ENCODE results near the gene OTOGL. TPM values are rescaled to one million over a fixed set of nuclear protein-coding genes. Genes with fewer than 3 reads are reported as not detected.

OTOGL gene
- total and polyA plus RNA-seq, 7 donors, result 0.03 to 0.30 (median 0.07) TPM; not detected in 2

- ATAC-seq (no peak), DNase-seq (no peak)
- Histone ChIP-seq H3K4me3 (no peak overlapping the region), H3K27ac (no peak overlapping the region), H3K4me1 (no peaks in the 10 kb centered on the region), H3K27me3 (ENCODE audit: insufficient read depth in 3 of 3, low read length in 2 of 3) (no peaks in the 10 kb centered on the region), H3K36me3 (ENCODE audit: insufficient read depth in 1 of 2, low read depth in 1 of 2) (no peaks in the 10 kb centered on the region), H3K9me3 (no peaks in the 10 kb centered on the region)
- WGBS, 3 donors, result 79 to 89% (median 82%) methylated on average over 1 of the region's 1 CpG
- no peak for TF ChIP-seq CTCF (IDR thresholded peaks at IDR 0.05)
- intact Hi-C loops (cut with DNase I), result no loop called here
Measured at GRCh38 chr12:80100591-80100990, 1.3 kb downstream of the OTOGL start.

DNA sequence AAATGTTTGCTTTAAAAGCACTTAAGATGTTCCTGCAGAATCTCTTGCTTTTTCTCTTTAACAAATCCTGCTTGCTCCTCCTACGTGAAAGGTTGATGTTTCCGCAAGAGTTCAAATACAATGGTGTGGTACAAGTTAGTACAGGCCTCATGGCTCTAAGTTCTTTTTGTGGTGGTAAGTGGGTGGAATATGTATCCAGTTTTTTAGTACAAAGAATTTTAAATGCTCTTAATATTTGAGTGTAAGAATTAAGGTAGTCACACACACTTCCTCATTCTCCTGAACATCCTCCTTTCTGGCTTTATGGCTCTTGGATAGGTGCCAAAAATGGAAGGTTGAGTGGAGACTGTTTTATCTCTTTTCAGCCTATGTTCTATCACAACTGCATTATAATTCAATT lies 1.8 kb downstream of the OTOGL start:
- WGBS, 3 donors, result 85 to 86% (median 85%) methylated on average over 2 of the region's 2 CpGs
- Histone ChIP-seq H3K27me3 (ENCODE audit: insufficient read depth in 3 of 3, low read length in 2 of 3) (no peaks in the 10 kb centered on the region), H3K9me3 (no peaks in the 10 kb centered on the region), H3K4me1 (no peaks in the 10 kb centered on the region), H3K4me3 (no peak overlapping the region), H3K36me3 (ENCODE audit: insufficient read depth in 1 of 2, low read depth in 1 of 2) (no peaks in the 10 kb centered on the region), H3K27ac (no peak overlapping the region)
- no peak for ATAC-seq
- intact Hi-C loops (cut with DNase I), result no loop called here
- no peak for DNase-seq
- no peak for TF ChIP-seq CTCF (IDR thresholded peaks at IDR 0.05)

DNA sequence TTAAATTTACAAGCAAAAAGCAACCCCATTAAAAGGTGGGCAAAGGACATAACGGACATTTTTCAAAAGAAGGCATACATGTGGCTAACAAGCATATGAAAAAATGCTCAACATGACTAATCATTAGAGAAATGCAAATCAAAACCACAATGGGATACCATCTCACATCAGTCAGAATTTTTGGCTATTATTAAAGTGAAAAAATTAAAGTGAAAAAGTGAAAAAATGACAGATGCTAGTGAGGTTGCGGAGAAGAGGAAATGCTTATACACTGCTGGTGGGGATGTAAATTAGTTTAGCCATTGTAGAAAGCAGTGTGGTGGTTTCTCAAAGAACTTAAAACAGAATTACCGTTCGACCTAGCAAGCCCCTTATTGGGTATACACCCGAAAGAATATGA lies 7.9 kb downstream of the OTOGL start:
- no peak for ATAC-seq
- TF ChIP-seq CTCF (IDR thresholded peaks at IDR 0.05), result no peak
- no peak overlapping the region for H3K27ac ChIP-seq
- WGBS, 3 donors, result 88 to 91% (median 90%) methylated on average over 5 of the region's 5 CpGs
- H3K9me3 ChIP-seq, result no peaks in the 10 kb centered on the region
- no peaks in the 10 kb centered on the region for H3K27me3 ChIP-seq (ENCODE audit: insufficient read depth in 3 of 3, low read length in 2 of 3)
- H3K4me3 ChIP-seq, result no peak overlapping the region
- intact Hi-C loops (cut with DNase I), result no loop called here
- no peaks in the 10 kb centered on the region for H3K36me3 ChIP-seq (ENCODE audit: insufficient read depth in 1 of 2, low read depth in 1 of 2)
- H3K4me1 ChIP-seq, result no peaks in the 10 kb centered on the region
- no peak for DNase-seq

- no peak overlapping the region for H3K27ac ChIP-seq
- intact Hi-C loops (cut with DNase I), result no loop called here
- H3K36me3 ChIP-seq (ENCODE audit: insufficient read depth in 1 of 2, low read depth in 1 of 2), result no peaks in the 10 kb centered on the region
- H3K4me3 ChIP-seq, result no peak overlapping the region
- H3K4me1 ChIP-seq, result no peaks in the 10 kb centered on the region
- no peaks in the 10 kb centered on the region for H3K27me3 ChIP-seq (ENCODE audit: insufficient read depth in 3 of 3, low read length in 2 of 3)
- TF ChIP-seq CTCF (IDR thresholded peaks at IDR 0.05), result no peak
- no peaks in the 10 kb centered on the region for H3K9me3 ChIP-seq
- ATAC-seq (no peak), DNase-seq (no peak)
Measured at GRCh38 chr12:80116735-80117134, 17.4 kb downstream of the OTOGL start.

DNA sequence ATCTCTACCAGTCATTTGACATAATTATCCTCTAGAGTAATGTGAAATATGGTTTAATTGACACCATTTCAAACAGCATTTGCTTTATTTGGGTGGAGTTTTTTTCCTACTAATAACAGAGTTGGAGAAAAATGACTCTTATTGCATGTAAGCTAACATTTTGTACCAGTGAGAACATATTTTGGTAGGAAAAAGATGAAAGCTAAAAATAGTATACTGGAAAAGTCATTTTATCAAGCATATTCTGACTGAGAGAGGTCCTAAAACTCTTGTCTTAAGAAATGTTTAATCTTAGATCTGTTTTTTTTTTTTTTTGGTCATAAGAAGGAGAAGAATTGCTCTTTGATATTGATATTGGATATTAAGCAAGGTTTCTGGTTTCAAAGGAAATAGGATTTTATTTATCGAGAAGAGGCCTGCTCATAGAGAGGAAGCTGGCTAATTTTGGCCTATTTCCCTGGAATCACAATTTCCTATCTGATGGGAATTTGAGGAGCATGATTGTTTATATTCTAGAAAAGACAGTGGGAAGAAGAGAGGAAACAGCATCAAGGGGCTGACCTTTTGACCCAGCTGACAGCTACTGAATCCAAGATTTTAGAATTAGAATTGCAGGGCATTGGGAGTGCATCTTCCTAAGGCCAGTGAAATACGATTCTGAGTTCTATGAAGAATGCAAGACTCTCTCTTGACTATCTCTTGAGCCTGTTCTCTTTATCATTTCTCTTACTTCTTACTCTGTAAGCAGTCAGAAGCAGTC lies 19.4 kb downstream of the OTOGL start:
- Histone ChIP-seq H3K36me3 (ENCODE audit: insufficient read depth in 1 of 2, low read depth in 1 of 2) (no peaks in the 10 kb centered on the region), H3K27ac (no peak overlapping the region), H3K4me1 (no peaks in the 10 kb centered on the region), H3K27me3 (ENCODE audit: insufficient read depth in 3 of 3, low read length in 2 of 3) (no peaks in the 10 kb centered on the region), H3K9me3 (no peaks in the 10 kb centered on the region), H3K4me3 (no peak overlapping the region)
- TF ChIP-seq CTCF (IDR thresholded peaks at IDR 0.05), result no peak
- intact Hi-C loops (cut with DNase I), result no loop called here
- WGBS, 3 donors, result 36 to 42% (median 38%) methylated on average over 2 of the region's 2 CpGs
- ATAC-seq (no peak), DNase-seq (no peak)

Measured in psoas muscle (tissue), 8 donors.